ENCODE data around the gene TIMM17A.

DNA sequence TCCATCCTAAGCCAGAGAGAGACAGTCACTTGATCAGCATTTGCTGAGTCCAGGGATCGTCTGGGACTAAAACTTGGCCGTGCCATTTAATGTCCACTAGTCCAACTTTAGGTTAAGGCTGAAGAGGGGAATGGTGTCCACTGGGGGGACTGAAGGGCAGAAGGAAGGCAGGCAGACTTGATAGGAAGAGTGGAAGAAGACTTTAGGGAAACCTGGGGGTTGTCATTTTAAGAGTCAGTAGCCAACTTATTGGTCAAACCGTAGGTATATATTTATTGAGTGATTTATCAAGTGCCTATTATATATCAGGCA, 7.7 kb upstream of the TIMM17A start:
- TF ChIP-seq EP300 (IDR thresholded peaks at IDR 0.05; ENCODE audit: borderline replicate concordance) (no peak), TEAD4 (IDR thresholded peaks at IDR 0.05) (no peak), CEBPB (IDR thresholded peaks at IDR 0.05) (no peak), TCF12 (IDR thresholded peaks at IDR 0.05; ENCODE audit: low read depth) (no peak), RAD21 (IDR thresholded peaks at IDR 0.05; ENCODE audit: low read depth) (no peak), ZBTB7A (IDR thresholded peaks at IDR 0.05; ENCODE audit: low read depth) (no peak), YY1 (IDR thresholded peaks at IDR 0.05; ENCODE audit: low read depth) (no peak)
- TF ChIP-seq, protein P1, sequence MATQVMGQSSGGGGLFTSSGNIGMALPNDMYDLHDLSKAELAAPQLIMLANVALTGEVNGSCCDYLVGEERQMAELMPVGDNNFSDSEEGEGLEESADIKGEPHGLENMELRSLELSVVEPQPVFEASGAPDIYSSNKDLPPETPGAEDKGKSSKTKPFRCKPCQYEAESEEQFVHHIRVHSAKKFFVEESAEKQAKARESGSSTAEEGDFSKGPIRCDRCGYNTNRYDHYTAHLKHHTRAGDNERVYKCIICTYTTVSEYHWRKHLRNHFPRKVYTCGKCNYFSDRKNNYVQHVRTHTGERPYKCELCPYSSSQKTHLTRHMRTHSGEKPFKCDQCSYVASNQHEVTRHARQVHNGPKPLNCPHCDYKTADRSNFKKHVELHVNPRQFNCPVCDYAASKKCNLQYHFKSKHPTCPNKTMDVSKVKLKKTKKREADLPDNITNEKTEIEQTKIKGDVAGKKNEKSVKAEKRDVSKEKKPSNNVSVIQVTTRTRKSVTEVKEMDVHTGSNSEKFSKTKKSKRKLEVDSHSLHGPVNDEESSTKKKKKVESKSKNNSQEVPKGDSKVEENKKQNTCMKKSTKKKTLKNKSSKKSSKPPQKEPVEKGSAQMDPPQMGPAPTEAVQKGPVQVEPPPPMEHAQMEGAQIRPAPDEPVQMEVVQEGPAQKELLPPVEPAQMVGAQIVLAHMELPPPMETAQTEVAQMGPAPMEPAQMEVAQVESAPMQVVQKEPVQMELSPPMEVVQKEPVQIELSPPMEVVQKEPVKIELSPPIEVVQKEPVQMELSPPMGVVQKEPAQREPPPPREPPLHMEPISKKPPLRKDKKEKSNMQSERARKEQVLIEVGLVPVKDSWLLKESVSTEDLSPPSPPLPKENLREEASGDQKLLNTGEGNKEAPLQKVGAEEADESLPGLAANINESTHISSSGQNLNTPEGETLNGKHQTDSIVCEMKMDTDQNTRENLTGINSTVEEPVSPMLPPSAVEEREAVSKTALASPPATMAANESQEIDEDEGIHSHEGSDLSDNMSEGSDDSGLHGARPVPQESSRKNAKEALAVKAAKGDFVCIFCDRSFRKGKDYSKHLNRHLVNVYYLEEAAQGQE (IDR thresholded peaks at IDR 0.05; ENCODE audit: low read depth), result no peak
- TF ChIP-seq, protein P2, sequence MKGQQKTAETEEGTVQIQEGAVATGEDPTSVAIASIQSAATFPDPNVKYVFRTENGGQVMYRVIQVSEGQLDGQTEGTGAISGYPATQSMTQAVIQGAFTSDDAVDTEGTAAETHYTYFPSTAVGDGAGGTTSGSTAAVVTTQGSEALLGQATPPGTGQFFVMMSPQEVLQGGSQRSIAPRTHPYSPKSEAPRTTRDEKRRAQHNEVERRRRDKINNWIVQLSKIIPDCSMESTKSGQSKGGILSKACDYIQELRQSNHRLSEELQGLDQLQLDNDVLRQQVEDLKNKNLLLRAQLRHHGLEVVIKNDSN (IDR thresholded peaks at IDR 0.05), result no peak
